ENCODE results near the gene KCNK17.
"Not testable (repeated sequence)": the region's sequence is repeated elsewhere in the genome, so short reads cannot be mapped to it uniquely, and the experiment has no call there.

Gene KCNK17

GRCh38 chr6:39301606-39302005, 12.6 kb downstream of the KCNK17 start:
- DNase-seq: no peak

- no peak for DNase-seq
Measured at GRCh38 chr6:39300739-39301138, 13.5 kb downstream of the KCNK17 start.

- no peak for DNase-seq
Measured at GRCh38 chr6:39298061-39298460, 16.2 kb downstream of the KCNK17 start.

- DNase-seq: no peak
Measured at GRCh38 chr6:39296745-39297640, 17.2 kb downstream of the KCNK17 start.

- DNase-seq: no peak
Measured at GRCh38 chr6:39295611-39296011, 18.6 kb downstream of the KCNK17 start.

- no peak for DNase-seq
Measured at GRCh38 chr6:39294899-39295298, 19.3 kb downstream of the KCNK17 start.

GRCh38 chr6:39294133-39294532, 20.1 kb downstream of the KCNK17 start:
- DNase-seq: no peak

- no peak for DNase-seq
Measured at GRCh38 chr6:39292637-39293036, 21.6 kb downstream of the KCNK17 start.

GRCh38 chr6:39289490-39289889, 24.7 kb downstream of the KCNK17 start:
- no peak for DNase-seq

- no peak for DNase-seq
Measured at GRCh38 chr6:39287601-39288000, 26.6 kb downstream of the KCNK17 start.

GRCh38 chr6:39286596-39286995, 27.6 kb downstream of the KCNK17 start:
- not testable (repeated sequence) for DNase-seq

- DNase-seq: no peak
Measured at GRCh38 chr6:39282774-39283173, 31.4 kb downstream of the KCNK17 start.

- no peak for DNase-seq
Measured at GRCh38 chr6:39281312-39281980, 32.8 kb downstream of the KCNK17 start.

- no peak for DNase-seq
Measured at GRCh38 chr6:39280247-39280731, 33.9 kb downstream of the KCNK17 start.

- no peak for DNase-seq
Measured at GRCh38 chr6:39279539-39279938, 34.7 kb downstream of the KCNK17 start.

- DNase-seq: no peak
Measured at GRCh38 chr6:39276379-39276995, 37.7 kb downstream of the KCNK17 start.

- no peak for DNase-seq
Measured at GRCh38 chr6:39274903-39275302, 39.3 kb downstream of the KCNK17 start.

- no peak for DNase-seq
Measured at GRCh38 chr6:39274471-39274870, 39.7 kb downstream of the KCNK17 start.

GRCh38 chr6:39273406-39273821, 40.8 kb downstream of the KCNK17 start:
- no peak for DNase-seq

GRCh38 chr6:39269961-39270360, 44.3 kb downstream of the KCNK17 start:
- no peak for DNase-seq

- no peak for DNase-seq
Measured at GRCh38 chr6:39268721-39269120, 45.5 kb downstream of the KCNK17 start.

- no peak for DNase-seq
Measured at GRCh38 chr6:39268171-39268570, 46.0 kb downstream of the KCNK17 start.

- DNase-seq: no peak
Measured at GRCh38 chr6:39266782-39267355, 47.4 kb downstream of the KCNK17 start.
